Measurements from ENCODE around the gene EEF2KMT.

DNA sequence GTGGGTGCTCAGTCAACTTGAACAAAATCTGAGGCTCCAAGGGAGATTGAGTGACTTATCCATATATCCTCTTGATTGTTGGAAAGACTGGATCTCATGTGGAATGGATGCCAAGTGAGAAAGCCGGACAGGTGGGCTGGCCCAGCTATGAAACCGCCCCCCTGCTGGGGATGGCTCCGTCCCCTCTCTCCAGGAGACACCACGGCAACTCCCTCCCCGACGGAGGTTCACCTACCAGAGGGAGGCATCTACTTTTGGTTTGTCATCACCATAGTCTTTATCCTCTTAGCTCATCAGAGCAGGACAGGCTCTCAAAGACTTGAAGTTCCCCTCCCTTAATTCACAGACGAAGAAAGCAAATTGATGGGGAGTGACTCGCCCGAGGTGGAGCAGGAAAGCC is 27.7 kb downstream of the EEF2KMT start:
- TF ChIP-seq NRF1 (IDR thresholded peaks at IDR 0.05; ENCODE audit: low read depth, low read length) (no peak), TEAD4 (IDR thresholded peaks at IDR 0.05; ENCODE audit: borderline replicate concordance, insufficient read depth) (no peak)
- TF ChIP-seq, protein P1, sequence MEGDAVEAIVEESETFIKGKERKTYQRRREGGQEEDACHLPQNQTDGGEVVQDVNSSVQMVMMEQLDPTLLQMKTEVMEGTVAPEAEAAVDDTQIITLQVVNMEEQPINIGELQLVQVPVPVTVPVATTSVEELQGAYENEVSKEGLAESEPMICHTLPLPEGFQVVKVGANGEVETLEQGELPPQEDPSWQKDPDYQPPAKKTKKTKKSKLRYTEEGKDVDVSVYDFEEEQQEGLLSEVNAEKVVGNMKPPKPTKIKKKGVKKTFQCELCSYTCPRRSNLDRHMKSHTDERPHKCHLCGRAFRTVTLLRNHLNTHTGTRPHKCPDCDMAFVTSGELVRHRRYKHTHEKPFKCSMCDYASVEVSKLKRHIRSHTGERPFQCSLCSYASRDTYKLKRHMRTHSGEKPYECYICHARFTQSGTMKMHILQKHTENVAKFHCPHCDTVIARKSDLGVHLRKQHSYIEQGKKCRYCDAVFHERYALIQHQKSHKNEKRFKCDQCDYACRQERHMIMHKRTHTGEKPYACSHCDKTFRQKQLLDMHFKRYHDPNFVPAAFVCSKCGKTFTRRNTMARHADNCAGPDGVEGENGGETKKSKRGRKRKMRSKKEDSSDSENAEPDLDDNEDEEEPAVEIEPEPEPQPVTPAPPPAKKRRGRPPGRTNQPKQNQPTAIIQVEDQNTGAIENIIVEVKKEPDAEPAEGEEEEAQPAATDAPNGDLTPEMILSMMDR (IDR thresholded peaks at IDR 0.05): no peak
